Fibroblast of mammary gland (primary cell): ENCODE measurements around the gene FYCO1.

Experiments used
- DNase-seq: peaks from one replicate; pipeline ENCODE4 v3.0.0-alpha.2; 2010; ENCODE audit warnings: low read depth
- H3K4me3 ChIP-seq: 2 replicates; pipeline ENCODE4 v1.5.1; 2011; ENCODE audit warnings: low read depth, mild to moderate bottlenecking, low read length, moderate library complexity; ENCODE audit not compliant: control insufficient read depth
- CTCF ChIP-seq: conservative IDR thresholded peaks from 2 replicates; pipeline ENCODE4 v1.5.1; 2011; ENCODE audit warnings: low read depth, low read length, inconsistent platforms; ENCODE audit not compliant: control insufficient read depth, insufficient read depth

FYCO1 gene

GRCh38 chr3:45950686-45951600 is 44.7 kb downstream of the FYCO1 start:
- no peak overlapping the region for H3K4me3 ChIP-seq
- no peak for TF ChIP-seq CTCF
- no peak for DNase-seq

- no peak for DNase-seq
- no peak for TF ChIP-seq CTCF
- H3K4me3 ChIP-seq, result no peak overlapping the region
Measured at GRCh38 chr3:45950131-45950530, 45.5 kb downstream of the FYCO1 start.

GRCh38 chr3:45949432-45949831 is 46.2 kb downstream of the FYCO1 start:
- no peak for TF ChIP-seq CTCF
- DNase-seq, result no peak

GRCh38 chr3:45948881-45949280 is 46.7 kb downstream of the FYCO1 start:
- DNase-seq, result no peak
- TF ChIP-seq CTCF, result no peak
- no peak overlapping the region for H3K4me3 ChIP-seq

More at GRCh38 chr3:45949432-45949831, 46.2 kb downstream of the FYCO1 start:
- H3K4me3 ChIP-seq, result no peak overlapping the region

- DNase-seq, result peak; percentile 40
- no peak overlapping the region for H3K4me3 ChIP-seq
Measured at GRCh38 chr3:45948311-45948781, 47.3 kb downstream of the FYCO1 start.

GRCh38 chr3:45947361-45947760 is 48.3 kb downstream of the FYCO1 start:
- no peak for TF ChIP-seq CTCF

More at GRCh38 chr3:45948311-45948781, 47.3 kb downstream of the FYCO1 start:
- no peak for TF ChIP-seq CTCF

More at GRCh38 chr3:45947361-45947760, 48.3 kb downstream of the FYCO1 start:
- H3K4me3 ChIP-seq, result no peak overlapping the region
- no peak for DNase-seq
